Fibroblast of mammary gland (primary cell): ENCODE results near the gene BPIFB3.

Source experiments
- DNase-seq: peaks from one replicate; pipeline ENCODE4 v3.0.0-alpha.2; 2010; ENCODE audit warnings: low read depth
- H3K4me3 ChIP-seq: 2 replicates; pipeline ENCODE4 v1.5.1; 2011; ENCODE audit warnings: low read depth, mild to moderate bottlenecking, low read length, moderate library complexity; ENCODE audit not compliant: control insufficient read depth
- TF ChIP-seq, protein P1 (sequence below): conservative IDR thresholded peaks from 2 replicates; pipeline ENCODE4 v1.5.1; 2011; ENCODE audit warnings: low read depth, low read length, inconsistent platforms; ENCODE audit not compliant: control insufficient read depth, insufficient read depth

The BPIFB3 gene

DNA sequence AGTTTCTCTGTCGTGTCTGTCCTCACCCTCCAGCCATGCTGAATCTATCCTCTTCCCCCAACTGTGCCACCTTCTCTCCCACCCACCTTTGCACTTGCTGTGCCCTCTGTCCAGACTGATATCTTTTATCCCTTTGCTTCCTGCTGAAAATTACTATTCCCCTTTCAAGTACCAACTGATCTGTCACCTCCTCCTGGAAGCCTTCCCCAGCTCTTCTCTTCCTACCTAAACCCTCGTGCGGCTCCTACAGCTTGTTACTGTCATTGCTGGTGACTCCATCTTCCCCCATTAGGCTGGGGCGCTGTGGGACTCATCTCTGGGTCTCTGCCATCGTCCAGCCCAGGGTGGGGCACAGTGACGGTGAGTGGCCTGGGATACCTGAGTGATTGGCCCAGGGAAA lies 21.1 kb upstream of the BPIFB3 start:
- DNase-seq: no peak
- no peak overlapping the region for H3K4me3 ChIP-seq
- TF ChIP-seq, protein P1, sequence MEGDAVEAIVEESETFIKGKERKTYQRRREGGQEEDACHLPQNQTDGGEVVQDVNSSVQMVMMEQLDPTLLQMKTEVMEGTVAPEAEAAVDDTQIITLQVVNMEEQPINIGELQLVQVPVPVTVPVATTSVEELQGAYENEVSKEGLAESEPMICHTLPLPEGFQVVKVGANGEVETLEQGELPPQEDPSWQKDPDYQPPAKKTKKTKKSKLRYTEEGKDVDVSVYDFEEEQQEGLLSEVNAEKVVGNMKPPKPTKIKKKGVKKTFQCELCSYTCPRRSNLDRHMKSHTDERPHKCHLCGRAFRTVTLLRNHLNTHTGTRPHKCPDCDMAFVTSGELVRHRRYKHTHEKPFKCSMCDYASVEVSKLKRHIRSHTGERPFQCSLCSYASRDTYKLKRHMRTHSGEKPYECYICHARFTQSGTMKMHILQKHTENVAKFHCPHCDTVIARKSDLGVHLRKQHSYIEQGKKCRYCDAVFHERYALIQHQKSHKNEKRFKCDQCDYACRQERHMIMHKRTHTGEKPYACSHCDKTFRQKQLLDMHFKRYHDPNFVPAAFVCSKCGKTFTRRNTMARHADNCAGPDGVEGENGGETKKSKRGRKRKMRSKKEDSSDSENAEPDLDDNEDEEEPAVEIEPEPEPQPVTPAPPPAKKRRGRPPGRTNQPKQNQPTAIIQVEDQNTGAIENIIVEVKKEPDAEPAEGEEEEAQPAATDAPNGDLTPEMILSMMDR: no peak

DNA sequence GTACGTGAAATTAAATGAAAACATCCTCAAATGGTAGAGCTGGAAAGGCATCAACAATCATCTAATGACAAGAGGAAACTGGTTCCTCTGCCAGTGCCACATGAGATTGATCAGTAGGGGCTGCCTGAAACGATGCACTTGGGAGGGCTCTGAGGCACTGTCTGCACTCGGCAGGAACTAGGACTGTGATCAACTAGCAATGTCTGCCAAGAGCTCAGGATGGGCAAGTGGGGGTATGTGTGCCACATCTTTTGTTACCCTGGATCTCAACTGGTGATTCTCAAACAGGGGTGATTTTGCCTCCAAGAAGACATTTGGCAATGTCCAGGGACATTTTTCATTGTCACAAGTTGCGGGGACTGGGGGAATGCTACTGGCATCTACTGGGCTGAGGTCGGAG lies 20.3 kb upstream of the BPIFB3 start:
- H3K4me3 ChIP-seq: no peak overlapping the region
- no peak for DNase-seq
- TF ChIP-seq, protein P1: no peak

DNA sequence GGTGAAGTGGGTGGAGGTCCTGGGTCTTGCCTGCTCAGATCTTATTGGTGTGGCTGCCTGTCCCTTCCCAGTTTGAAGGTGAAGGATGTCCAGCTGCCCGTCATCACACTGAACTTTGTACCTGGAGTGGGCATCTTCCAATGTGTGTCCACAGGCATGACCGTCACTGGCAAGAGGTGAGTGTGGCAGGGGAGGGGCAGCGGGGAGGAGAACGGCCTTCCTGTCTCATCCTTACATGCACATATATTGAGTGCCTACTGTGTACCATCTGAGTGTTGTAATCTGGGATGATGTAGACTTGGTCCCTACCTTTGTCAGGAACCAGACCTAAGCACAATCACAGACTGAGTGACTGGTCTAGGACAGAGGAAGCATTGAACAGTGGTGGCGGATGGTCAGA lies 19.6 kb upstream of the BPIFB3 start:
- DNase-seq: no peak
- H3K4me3 ChIP-seq: no peak overlapping the region
- TF ChIP-seq, protein P1: no peak

DNA sequence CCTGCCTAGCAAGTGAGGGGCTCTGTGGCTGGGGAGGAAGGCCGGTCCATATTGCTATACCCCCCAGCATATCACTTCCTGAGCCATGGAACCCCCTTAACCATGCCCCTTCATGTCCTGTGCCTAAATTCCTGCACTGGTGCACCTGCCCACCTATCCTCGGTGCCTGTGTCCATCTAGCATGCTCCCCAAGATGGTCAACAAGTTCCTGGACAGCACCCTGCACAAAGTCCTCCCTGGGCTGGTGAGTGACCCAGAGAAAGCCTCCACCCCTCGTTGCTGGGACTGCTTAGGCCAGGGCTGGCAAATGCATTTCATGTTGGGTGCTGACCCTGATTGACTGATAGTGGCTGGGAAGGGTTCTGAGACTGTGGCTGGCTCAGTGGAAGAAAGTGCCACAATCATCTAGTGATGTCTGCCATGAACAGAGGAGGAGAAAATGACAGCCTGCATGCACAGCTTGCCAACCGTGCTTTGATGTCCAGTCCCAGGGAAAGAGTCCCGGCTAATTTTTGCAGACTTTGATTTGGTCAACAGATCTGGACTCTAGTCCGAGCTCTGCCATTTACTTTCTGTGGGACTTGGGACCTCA lies 18.7 kb upstream of the BPIFB3 start:
- no peak overlapping the region for H3K4me3 ChIP-seq
- no peak for DNase-seq
- TF ChIP-seq, protein P1: no peak

DNA sequence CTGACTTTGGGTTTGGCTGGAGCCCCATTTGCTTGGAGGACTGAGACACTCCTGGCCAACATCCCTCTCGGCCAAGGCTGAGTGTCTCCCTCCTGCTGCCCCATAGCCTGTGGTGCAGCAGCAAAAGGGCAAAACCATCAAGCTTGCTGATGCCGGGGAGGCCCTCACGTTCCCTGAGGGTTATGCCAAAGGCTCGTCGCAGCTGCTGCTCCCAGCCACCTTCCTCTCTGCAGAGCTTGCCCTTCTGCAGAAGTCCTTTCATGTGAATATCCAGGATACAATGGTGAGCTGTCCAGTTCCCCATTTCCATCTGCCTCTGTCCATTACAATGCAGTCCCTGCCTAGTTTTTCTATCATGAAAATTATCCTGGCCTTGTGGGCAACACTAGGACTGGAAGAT lies 16.2 kb upstream of the BPIFB3 start:
- TF ChIP-seq, protein P1: no peak
- no peak overlapping the region for H3K4me3 ChIP-seq
- DNase-seq: no peak

DNA sequence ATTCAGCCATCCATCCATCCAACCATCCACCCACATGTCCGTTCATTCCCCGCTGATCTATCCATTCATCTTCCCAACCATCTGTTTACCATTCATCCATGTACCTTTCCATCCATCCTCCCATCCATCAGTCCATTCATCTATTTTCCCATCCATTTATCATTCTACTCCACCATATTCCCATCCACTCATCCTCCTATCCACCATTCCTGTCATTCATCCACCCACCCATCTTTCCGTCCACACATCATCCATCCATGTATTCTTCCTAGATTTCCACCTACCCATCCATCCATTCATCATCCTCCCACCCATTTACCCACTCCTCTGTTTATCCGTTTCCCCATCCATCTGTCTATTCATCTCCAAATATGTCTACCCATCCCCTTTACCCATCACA lies 15.5 kb upstream of the BPIFB3 start:
- no peak for DNase-seq
- H3K4me3 ChIP-seq: no peak overlapping the region
- TF ChIP-seq, protein P1: no peak

DNA sequence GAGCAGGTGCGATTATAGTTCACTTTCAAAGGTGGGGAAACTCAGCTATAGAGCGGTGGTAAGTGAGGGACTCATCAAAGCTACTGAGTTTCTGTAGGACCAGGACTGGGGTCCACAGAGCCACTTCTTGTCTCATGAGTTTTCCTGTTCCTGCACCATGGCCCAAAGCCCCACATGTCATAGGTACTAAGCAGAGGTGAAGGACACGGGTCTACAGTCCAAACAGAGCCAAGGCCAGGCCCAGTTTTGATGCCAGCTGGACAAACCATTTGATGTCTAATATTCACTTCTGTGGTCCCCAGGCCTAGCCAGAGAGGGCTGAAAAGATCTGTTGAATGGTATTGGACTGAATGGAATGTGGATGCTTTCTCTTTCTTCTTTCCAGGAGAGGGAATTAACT lies 11.3 kb upstream of the BPIFB3 start:
- H3K4me3 ChIP-seq: no peak overlapping the region
- DNase-seq: no peak
- TF ChIP-seq, protein P1: no peak
